H1 (cell line): ENCODE results near the gene PHC2. TPM values are rescaled to one million over a fixed set of nuclear protein-coding genes. Genes with fewer than 3 reads are reported as not detected.

Source experiments
- CTCF ChIA-PET: fragments of 300-600 bp; sonication (Branson Sonifier 250); formaldehyde crosslinking; loops from one replicate; lab custom pipeline; 2021; ENCODE audit not compliant: partially characterized antibody; lab: Charles Lee
- POLR2A ChIA-PET: fragments of 300-600 bp; sonication (Branson Sonifier 250); formaldehyde crosslinking; loops from one replicate; lab custom pipeline; 2021; ENCODE audit warnings: inconsistent platforms; ENCODE audit not compliant: partially characterized antibody; lab: Charles Lee
- DNase-seq, 2 experiments: peaks; one replicate each; pipeline versions ENCODE4 v3.0.0 to v3.0.0-alpha.2; 2010 to 2022; ENCODE audit warnings: low spot score in 2 of 2, low read depth in 1 of 2, mixed read lengths in 1 of 2
- FAIRE-seq: peaks from 2 replicates; lab custom pipeline; 2011; peaks lifted over from hg19 to GRCh38; lab: Jason Lieb, UNC
- H2AFZ ChIP-seq: 2 replicates; pipeline ENCODE4 v1.8.1; 2012; ENCODE audit warnings: low read length, inconsistent platforms
- H2AK5ac ChIP-seq: 2 replicates; pipeline ENCODE4 v1.6.1; 2013; ENCODE audit warnings: low read depth, low read length
- H2BK120ac ChIP-seq: replicated peaks from 2 replicates; pipeline ENCODE3; 2013; ENCODE audit warnings: low read depth, low read length, inconsistent platforms
- H2BK12ac ChIP-seq: 2 replicates; pipeline ENCODE4 v1.6.1; 2013; ENCODE audit warnings: low read depth, low read length
- H2BK15ac ChIP-seq: 2 replicates; pipeline ENCODE4 v1.6.1; 2013; ENCODE audit warnings: low read length
- H2BK20ac ChIP-seq: 2 replicates; pipeline ENCODE4 v1.6.1; 2013; ENCODE audit warnings: low read length
- H2BK5ac ChIP-seq: 2 replicates; pipeline ENCODE4 v1.6.1; 2013; ENCODE audit warnings: low read depth, low read length
- H3K14ac ChIP-seq: 2 replicates; pipeline ENCODE4 v1.6.1; 2013; ENCODE audit warnings: inconsistent platforms; ENCODE audit not compliant: insufficient read length
- H3K18ac ChIP-seq: 2 replicates; pipeline ENCODE4 v1.6.1; 2013; ENCODE audit warnings: low read length; ENCODE audit errors: extremely low read depth
- H3K23ac ChIP-seq: 2 replicates; pipeline ENCODE4 v1.6.1; 2013; ENCODE audit warnings: inconsistent platforms; ENCODE audit not compliant: insufficient read length
- H3K23me2 ChIP-seq: 2 replicates; pipeline ENCODE4 v1.6.1; 2013; ENCODE audit warnings: low read depth, low read length
- H3K27ac ChIP-seq: 2 replicates; pipeline ENCODE4 v1.6.1; 2011; ENCODE audit warnings: low read depth, low read length, inconsistent platforms
- H3K27me3 ChIP-seq, 4 experiments: replicated peaks in 1 of 4; 1 replicate in 1 of 4; 2 replicates in 3 of 4; pipeline versions ENCODE4 v1.6.1 to v1.8.1; 2011 to 2013; ENCODE audit warnings: low read length in 3 of 4, mild to moderate bottlenecking in 3 of 4, inconsistent platforms in 2 of 4, mixed read lengths in 2 of 4, moderate library complexity in 1 of 4; ENCODE audit not compliant: control insufficient read depth in 3 of 4, insufficient read depth in 3 of 4; ENCODE audit errors: extremely low read depth in 1 of 4
- H3K36me3 ChIP-seq, 4 experiments: 2 replicates each; pipeline versions ENCODE4 v1.6.1 to v1.8.1; 2011 to 2013; ENCODE audit warnings: mild to moderate bottlenecking in 4 of 4, low read length in 3 of 4, moderate library complexity in 2 of 4, control low read depth in 1 of 4, inconsistent platforms in 1 of 4; ENCODE audit not compliant: insufficient read depth in 4 of 4, control insufficient read depth in 2 of 4
- H3K4ac ChIP-seq: replicated peaks from 2 replicates; pipeline ENCODE3; 2013; ENCODE audit warnings: low read length, low read depth, mixed read lengths, inconsistent platforms; ENCODE audit not compliant: insufficient read length
- H3K4me1 ChIP-seq, 4 experiments: replicated peaks in 1 of 4; 1 replicate in 1 of 4; 2 replicates in 3 of 4; pipeline versions ENCODE4 v1.6.1 to v1.8.1; 2011 to 2013; ENCODE audit warnings: low read length in 3 of 4, inconsistent platforms in 2 of 4, mixed read lengths in 1 of 4; ENCODE audit not compliant: insufficient read depth in 4 of 4, control insufficient read depth in 3 of 4
- H3K4me2 ChIP-seq, 2 experiments: 2 replicates each; pipeline versions ENCODE4 v1.6.1 to v1.8.1; 2011 to 2013; ENCODE audit warnings: low read depth in 2 of 2, low read length in 2 of 2, control low read depth in 1 of 2, inconsistent platforms in 1 of 2, mild to moderate bottlenecking in 1 of 2; ENCODE audit not compliant: insufficient read depth in 1 of 2
- H3K4me3 ChIP-seq, 4 experiments: fragments of 200-600, 300-600 bp in 1 of 4; sonication (generic), shearing (Covaris generic), sonication (Bioruptor Twin) in 1 of 4; 2 replicates each; pipeline versions ENCODE4 v1.5.1 to v1.8.1; 2011 to 2016; ENCODE audit warnings: low read length in 4 of 4, low read depth in 3 of 4, control low read depth in 2 of 4, inconsistent platforms in 2 of 4, mild to moderate bottlenecking in 2 of 4, mixed read lengths in 1 of 4, moderate library complexity in 1 of 4; ENCODE audit not compliant: insufficient read depth in 2 of 4; ENCODE audit errors: extremely low read depth in 1 of 4
- H3K56ac ChIP-seq: replicated peaks from 2 replicates; pipeline ENCODE3; 2013; ENCODE audit warnings: low read depth, mild to moderate bottlenecking, mixed read lengths, low read length, inconsistent platforms; ENCODE audit not compliant: insufficient read length
- H3K79me1 ChIP-seq: 2 replicates; pipeline ENCODE4 v1.6.1; 2013; ENCODE audit warnings: low read depth, low read length, control low read depth
- H3K79me2 ChIP-seq, 2 experiments: 2 replicates each; pipeline versions ENCODE4 v1.6.1 to v1.8.1; 2012 to 2013; ENCODE audit warnings: low read length in 2 of 2, mild to moderate bottlenecking in 2 of 2, inconsistent platforms in 1 of 2; ENCODE audit not compliant: insufficient read depth in 2 of 2, control insufficient read depth in 1 of 2
- H3K9ac ChIP-seq, 4 experiments: replicated peaks in 1 of 4; 1 replicate in 1 of 4; 2 replicates in 3 of 4; pipeline versions ENCODE4 v1.6.1 to v1.8.1; 2011 to 2013; ENCODE audit warnings: low read depth in 3 of 4, low read length in 3 of 4, control low read depth in 2 of 4, mild to moderate bottlenecking in 2 of 4, moderate library complexity in 2 of 4, inconsistent platforms in 1 of 4; ENCODE audit errors: extremely low read depth in 1 of 4
- H3K9me3 ChIP-seq, 2 experiments: 2 replicates each; pipeline versions ENCODE4 v1.6.1 to v1.8.1; 2012 to 2013; ENCODE audit warnings: mild to moderate bottlenecking in 2 of 2, moderate library complexity in 2 of 2, control low read depth in 1 of 2, inconsistent platforms in 1 of 2, low read depth in 1 of 2, low read length in 1 of 2, mixed read lengths in 1 of 2; ENCODE audit not compliant: insufficient read depth in 2 of 2
- H4K20me1 ChIP-seq, 2 experiments: replicated peaks in 1 of 2; 2 replicates each; pipeline versions ENCODE3 to v1.8.1; 2011 to 2013; ENCODE audit warnings: inconsistent platforms in 2 of 2, low read length in 2 of 2, mild to moderate bottlenecking in 1 of 2; ENCODE audit not compliant: insufficient read depth in 2 of 2, control insufficient read depth in 1 of 2
- H4K5ac ChIP-seq: 2 replicates; pipeline ENCODE4 v1.6.1; 2013; ENCODE audit warnings: low read length, low read depth, mixed read lengths, inconsistent platforms; ENCODE audit not compliant: insufficient read length
- H4K8ac ChIP-seq: 2 replicates; pipeline ENCODE4 v1.8.0; 2013; ENCODE audit warnings: mild to moderate bottlenecking, moderate library complexity, low read length, inconsistent platforms; ENCODE audit not compliant: insufficient read depth; ENCODE audit errors: extremely low read depth
- H4K91ac ChIP-seq: replicated peaks from 2 replicates; pipeline ENCODE3; 2013; ENCODE audit warnings: low read length, mixed read lengths, inconsistent platforms; ENCODE audit not compliant: insufficient read length
- FOSL1 ChIP-seq: IDR thresholded peaks from 2 replicates; pipeline ENCODE4 v1.6.1; 2011; ENCODE audit warnings: mild to moderate bottlenecking, low read depth, low read length, moderate library complexity; ENCODE audit not compliant: insufficient read depth
- POLR2A ChIP-seq, 2 experiments: IDR thresholded peaks; 1 replicate in 1 of 2; 2 replicates in 1 of 2; pipeline ENCODE4 v1.6.1; 2011; ENCODE audit warnings: low read depth in 2 of 2, low read length in 2 of 2, mild to moderate bottlenecking in 2 of 2; ENCODE audit errors: control extremely low read depth in 1 of 2
- POU5F1 ChIP-seq: IDR thresholded peaks from 2 replicates; pipeline ENCODE4 v1.6.1; 2011; ENCODE audit warnings: low read depth, mild to moderate bottlenecking, low read length, moderate library complexity
- SP4 ChIP-seq: IDR thresholded peaks from 2 replicates; pipeline ENCODE4 v1.6.1; 2012; ENCODE audit warnings: low read length, inconsistent platforms
- TBP ChIP-seq: IDR thresholded peaks from 2 replicates; pipeline ENCODE4 v1.6.1; 2011; ENCODE audit warnings: low read depth, low read length, improper control_type of control experiment
- WGBS, 2 experiments: shearing (Covaris generic) in 1 of 2; methylation state at CpG; one replicate each; pipeline versions ENCODE4 v1.1.6 to v1.1.7; 2013 to 2015; ENCODE audit warnings: low lambda C conversion rate in 2 of 2, mixed read lengths in 2 of 2, inconsistent platforms in 1 of 2, low coverage in 1 of 2, missing lambda C conversion rate in 1 of 2; ENCODE audit not compliant: insufficient replicate concordance in 2 of 2, insufficient coverage in 1 of 2, insufficient read length in 1 of 2; ENCODE audit errors: extremely low coverage in 1 of 2, missing lambda C conversion rate in 1 of 2; 5-methylcytosine and 5-hydroxymethylcytosine counted together
- polyA plus RNA-seq, 7 experiments: library from polyadenylated mRNA; depleted of rRNA in 3 of 7; stranded (reverse) in 5 of 7; unstranded in 2 of 7; fragments of >200 nt in 5 of 7; fragments of 200-250 nt in 2 of 7; gene quantifications; 1 replicate in 5 of 7; 2 replicates in 1 of 7; 4 replicates in 1 of 7; pipeline versions ENCODE4 v1.2.1 to v1.2.3, GENCODE V29; 2011 to 2013; ENCODE audit warnings: missing spikeins in 2 of 7, mixed read lengths in 2 of 7
- total RNA-seq: library from RNA; stranded (reverse); fragmentation: NEBNext Ultra II Directional; extraction: Animal tissue kit (Norgen Biotek cat#: 25700); gene quantifications from 2 replicates; pipeline ENCODE4 v1.2.1, GENCODE V29; 2021
- TF ChIP-seq, protein P1 (sequence below): IDR thresholded peaks from 2 replicates; pipeline ENCODE4 v1.6.1; 2012; ENCODE audit warnings: inconsistent platforms

The PHC2 gene
- total and polyA plus RNA-seq, 2 of the 8 experiments (the other 6 are each of a cell fraction or from before 2014, with no cell fraction given) = 5.6 to 14.2 TPM

DNA sequence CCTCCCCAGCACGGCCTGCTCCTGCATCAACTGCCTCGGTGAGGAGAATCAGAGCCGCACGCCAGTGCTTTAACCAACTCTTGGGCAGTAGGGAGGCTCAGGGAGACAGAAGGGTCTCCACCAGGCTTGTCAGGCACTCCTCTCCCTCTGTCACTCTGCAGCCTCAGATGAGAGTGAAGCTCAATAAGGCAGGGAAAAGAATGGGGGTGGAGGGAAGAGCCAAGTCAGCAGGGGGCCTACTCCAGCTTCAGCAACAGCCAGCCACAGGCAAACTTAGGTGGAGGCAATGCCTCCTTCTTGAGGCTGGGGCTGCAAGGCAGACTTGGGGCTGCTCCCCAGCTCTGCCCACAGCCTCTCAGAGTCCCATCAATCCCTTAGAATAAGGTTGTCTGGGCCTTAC, 58.2 kb downstream of the PHC2 start:
- WGBS, 2 experiments = 85% methylated on average over 4 of the region's 4 CpGs; no CpG with 5 or more reads in 1 of the 2 experiments
- Histone ChIP-seq H3K23me2 (no peaks in the 10 kb centered on the region), H3K4ac (no peak overlapping the region), H2BK15ac (no peak overlapping the region), H3K4me3 (no peak overlapping the region), H3K79me2 (no peaks in the 10 kb centered on the region), H3K36me3 (no peaks in the 10 kb centered on the region), H3K14ac (no peak overlapping the region), H4K91ac (no peak overlapping the region), H3K56ac (no peak overlapping the region), H2BK12ac (no peak overlapping the region), H3K79me1 (no peaks in the 10 kb centered on the region), H3K9ac (no peak overlapping the region), H4K5ac (no peak overlapping the region), H3K27me3 (no peaks in the 10 kb centered on the region), H3K4me1 (peaks cover 0 to 10% (median 1%) of the 10 kb centered on the region in 4 experiments; a peak in 3 of 7 replicates), H2AK5ac (no peak overlapping the region), H3K18ac (no peak overlapping the region), H2BK120ac (no peak overlapping the region), H2AFZ (no peak overlapping the region), H3K23ac (no peak overlapping the region), H3K9me3 (no peaks in the 10 kb centered on the region), H2BK5ac (no peak overlapping the region; the same call in 1 of the 2 replicates), H2BK20ac (no peak overlapping the region), H3K27ac (no peak overlapping the region), H4K20me1 (no peaks in the 10 kb centered on the region), H4K8ac (no peak overlapping the region; the same call in 1 of the 2 replicates), H3K4me2 (no peak overlapping the region)
- no peak for TF ChIP-seq POU5F1
- TF ChIP-seq, protein P1, sequence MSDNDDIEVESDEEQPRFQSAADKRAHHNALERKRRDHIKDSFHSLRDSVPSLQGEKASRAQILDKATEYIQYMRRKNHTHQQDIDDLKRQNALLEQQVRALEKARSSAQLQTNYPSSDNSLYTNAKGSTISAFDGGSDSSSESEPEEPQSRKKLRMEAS = no peak
- no peak for TF ChIP-seq SP4
- no peak for TF ChIP-seq FOSL1
- no peak for TF ChIP-seq POLR2A (IDR thresholded peaks at IDR 0.05; ENCODE audit: control extremely low read depth in 1 of 2, low read depth in 2 of 2, low read length in 2 of 2)
- no peak for TF ChIP-seq TBP
- POLR2A ChIA-PET = interaction anchor here (0.6 to 1.0 kb wide), 4 partner anchors 9 to 1357 kb away, joined by 3 to 4 read pairs (median 4); no protein-coding TSS in a partner anchor
- DNase-seq (no peak), FAIRE-seq (no peak)
- CTCF ChIA-PET = interaction anchor here (0.6 to 5.0 kb wide), 10 partner anchors 9 to 234 kb away, joined by 3 to 48 read pairs (median 5); no protein-coding TSS in a partner anchor
